HepG2 (cell line): ENCODE measurements around the gene VSTM1. TPM values are rescaled to one million over a fixed set of nuclear protein-coding genes. Genes with fewer than 3 reads are reported as not detected.

Experiments used
- ATAC-seq: fragments of 200-7000 bp; cut with Tn5 transposase; 3 replicates; pipeline ENCODE4 v1.9.1; 2020; ENCODE audit warnings: mild to moderate bottlenecking, moderate library complexity
- BruUV-seq: library from RNA; stranded (reverse); fragments of 400-500 nt; replicated peaks from 2 replicates; lab custom pipeline; 2021; lab: Mats Ljungman, UMichigan
- CTCF ChIA-PET: fragments of 300-600 bp; formaldehyde crosslinking; extraction: SDS; loops from one replicate; lab custom pipeline; 2021; ENCODE audit warnings: low total read pairs, inconsistent platforms, low intra/inter-chr PET ratio; lab: Yijun Ruan, JAX
- POLR2A ChIA-PET: fragments of 350-600 bp; sonication (Branson Sonifier 250); formaldehyde crosslinking; loops from one replicate; lab custom pipeline; 2020; ENCODE audit warnings: antibody characterized with exemption, inconsistent platforms; lab: Yijun Ruan, JAX
- DNase-seq: peaks from one replicate; pipeline ENCODE4 v3.0.0-alpha.2; 2015; ENCODE audit warnings: low spot score
- FAIRE-seq: peaks from 3 replicates; lab custom pipeline; 2011; peaks lifted over from hg19 to GRCh38; lab: Jason Lieb, UNC
- H2AFZ ChIP-seq: one replicate; pipeline ENCODE4 v1.6.1; 2011; ENCODE audit warnings: low read length, inconsistent platforms
- H3K27ac ChIP-seq: fragments of 300-600 bp; 3 replicates; pipeline ENCODE4 v1.8.0; 2011; ENCODE audit warnings: mixed run types, mild to moderate bottlenecking, mixed read lengths, low read length, inconsistent platforms; ENCODE audit not compliant: insufficient read depth; ENCODE audit errors: extremely low read length
- H3K27me3 ChIP-seq, 2 experiments: fragments of 200-600 bp in 1 of 2; 2 replicates in 1 of 2; 3 replicates in 1 of 2; pipeline versions ENCODE4 v1.6.0 to v1.8.0; 2011; ENCODE audit warnings: low read length in 2 of 2, mild to moderate bottlenecking in 2 of 2, moderate library complexity in 2 of 2, inconsistent platforms in 1 of 2; ENCODE audit not compliant: insufficient read depth in 2 of 2, control insufficient read depth in 1 of 2
- H3K36me3 ChIP-seq, 2 experiments: fragments of 200-600 bp in 1 of 2; replicated peaks in 1 of 2; 2 replicates in 1 of 2; 3 replicates in 1 of 2; pipeline versions ENCODE4 v1.5.1 to v1.8.0; 2011; ENCODE audit warnings: low read length in 2 of 2, inconsistent platforms in 1 of 2; ENCODE audit not compliant: insufficient read depth in 2 of 2, control insufficient read depth in 1 of 2
- H3K4me1 ChIP-seq: 2 replicates; pipeline ENCODE4 v1.5.1; 2012; ENCODE audit warnings: low read length, inconsistent platforms; ENCODE audit not compliant: insufficient read depth
- H3K4me2 ChIP-seq: 2 replicates; pipeline ENCODE4 v1.6.0; 2011; ENCODE audit warnings: low read depth, low read length, inconsistent platforms
- H3K4me3 ChIP-seq, 3 experiments: fragments of 200-600 bp in 1 of 3; sonication (generic), shearing (Covaris generic) in 1 of 3; replicated peaks in 1 of 3; 2 replicates each; pipeline ENCODE4 v1.5.1; 2011 to 2016; ENCODE audit warnings: low read length in 3 of 3, inconsistent platforms in 2 of 3, low read depth in 2 of 3, mild to moderate bottlenecking in 2 of 3, control low read depth in 1 of 3, mixed read lengths in 1 of 3; ENCODE audit not compliant: insufficient read depth in 1 of 3
- H3K79me2 ChIP-seq: one replicate; pipeline ENCODE4 v1.6.1; 2011; ENCODE audit warnings: low read length, inconsistent platforms; ENCODE audit not compliant: insufficient read depth
- H3K9ac ChIP-seq: 2 replicates; pipeline ENCODE4 v1.6.0; 2011; ENCODE audit warnings: mild to moderate bottlenecking, low read depth, low read length, inconsistent platforms; ENCODE audit not compliant: insufficient read depth
- H3K9me3 ChIP-seq: 2 replicates; pipeline ENCODE4 v1.5.1; 2012; ENCODE audit warnings: mild to moderate bottlenecking, low read length
- H4K20me1 ChIP-seq: 2 replicates; pipeline ENCODE4 v1.6.0; 2011; ENCODE audit warnings: inconsistent platforms, mild to moderate bottlenecking, low read length, moderate library complexity; ENCODE audit not compliant: insufficient read depth
- CAMTA2 ChIP-seq: sonication (generic); formaldehyde crosslinking; IDR thresholded peaks from 2 replicates; pipeline ENCODE4 v1.4.0; 2020; ENCODE audit warnings: mild to moderate bottlenecking, missing genetic modification reagents, borderline replicate concordance
- FOSL2 ChIP-seq: sonication (generic); formaldehyde crosslinking; IDR thresholded peaks from 2 replicates; pipeline ENCODE4 v1.4.0; 2020; ENCODE audit warnings: missing genetic modification reagents
- GATAD2A ChIP-seq: IDR thresholded peaks from 2 replicates; pipeline ENCODE4 v1.6.1; 2016
- HOXA5 ChIP-seq: sonication (generic); formaldehyde crosslinking; IDR thresholded peaks from 2 replicates; pipeline ENCODE4 v1.4.0; 2020; ENCODE audit warnings: missing genetic modification reagents
- MTF2 ChIP-seq: sonication (generic); formaldehyde crosslinking; IDR thresholded peaks from 2 replicates; pipeline ENCODE4 v1.5.0; 2020; ENCODE audit warnings: missing genetic modification reagents, borderline replicate concordance
- MYC ChIP-seq: sonication (generic); formaldehyde crosslinking; IDR thresholded peaks from 2 replicates; pipeline ENCODE4 v1.9.0; 2021; ENCODE audit warnings: missing genetic modification reagents, borderline replicate concordance
- SETDB1 ChIP-seq: sonication (generic); formaldehyde crosslinking; IDR thresholded peaks from 2 replicates; pipeline ENCODE4 v1.5.1; 2020; ENCODE audit warnings: missing genetic modification reagents, mild to moderate bottlenecking, borderline replicate concordance
- SNAPC2 ChIP-seq: sonication (generic); formaldehyde crosslinking; IDR thresholded peaks from 2 replicates; pipeline ENCODE4 v1.8.1; 2022; ENCODE audit warnings: mild to moderate bottlenecking, missing genetic modification reagents
- SP140L ChIP-seq: sonication (generic); formaldehyde crosslinking; IDR thresholded peaks from 2 replicates; pipeline ENCODE4 v1.4.0; 2020; ENCODE audit warnings: missing genetic modification reagents, borderline replicate concordance
- TBX3 ChIP-seq: fragments of 450-650 bp; IDR thresholded peaks from 2 replicates; pipeline ENCODE4 v1.6.1; 2017; ENCODE audit warnings: antibody characterized with exemption, mild to moderate bottlenecking, inconsistent platforms, borderline replicate concordance
- THAP11 ChIP-seq: IDR thresholded peaks from 2 replicates; pipeline ENCODE4 v1.6.1; 2016; ENCODE audit warnings: missing biosample characterization, missing genetic modification reagents
- ZBTB7B ChIP-seq: sonication (generic); formaldehyde crosslinking; IDR thresholded peaks from 2 replicates; pipeline ENCODE4 v1.4.0; 2020; ENCODE audit warnings: missing genetic modification reagents
- ZMYM4 ChIP-seq: sonication (generic); formaldehyde crosslinking; IDR thresholded peaks from 2 replicates; pipeline ENCODE4 v1.8.1; 2023; ENCODE audit warnings: mild to moderate bottlenecking, missing genetic modification reagents
- ZNF790 ChIP-seq: sonication (generic); formaldehyde crosslinking; IDR thresholded peaks from 2 replicates; pipeline ENCODE4 v1.8.0; 2022; ENCODE audit warnings: missing genetic modification reagents, mild to moderate bottlenecking, borderline replicate concordance
- ZSCAN22 ChIP-seq: sonication (generic); formaldehyde crosslinking; IDR thresholded peaks from 2 replicates; pipeline ENCODE4 v1.4.0; 2020; ENCODE audit warnings: mild to moderate bottlenecking, missing genetic modification reagents
- WGBS: methylation state at CpG from one replicate; pipeline ENCODE4 v1.1.6; 2017; ENCODE audit warnings: low lambda C conversion rate; 5-methylcytosine and 5-hydroxymethylcytosine counted together
- in situ Hi-C: cut with HindIII; loops from 2 replicates; pipeline ENCODE4 v1.10.0; 2017; ENCODE audit warnings: low pct_unique_long_range_greater_than_20kb; ENCODE audit not compliant: extremely low pct_ligation_motif_present
- intact Hi-C: fragments of 100-400 bp; cut with micrococcal nuclease; formaldehyde crosslinking; loops from one replicate; pipeline ENCODE4 v1.10.0; 2022; ENCODE audit not compliant: unreplicated experiment
- polyA plus RNA-seq, 8 experiments: library from polyadenylated mRNA; depleted of rRNA in 3 of 8; stranded (reverse) in 7 of 8; unstranded in 1 of 8; fragments of >200 nt; fragmentation: Illumina TruSeq in 4 of 8; extraction: Trizol in 4 of 8; gene quantifications; 2 replicates each; pipeline versions ENCODE4 v1.2.1 to v1.2.3, GENCODE V29; 2011 to 2016; ENCODE audit warnings: low read depth in 4 of 8, missing spikeins in 1 of 8, mixed read lengths in 1 of 8; ENCODE audit not compliant: insufficient read depth in 1 of 8
- total RNA-seq, 5 experiments: library from RNA; depleted of rRNA; stranded (reverse); fragments of >200 nt; fragmentation: Illumina TruSeq; extraction: Trizol; gene quantifications; 2 replicates each; pipeline ENCODE4 v1.2.3, GENCODE V29; 2016; ENCODE audit warnings: low read depth in 1 of 5
- TF ChIP-seq, protein P1 (sequence below): sonication (generic); formaldehyde crosslinking; IDR thresholded peaks from 2 replicates; pipeline ENCODE4 v1.4.0; 2020; ENCODE audit warnings: missing genetic modification reagents
- TF ChIP-seq, protein P2 (sequence below), 2 experiments: fragments of 450-650 bp in 1 of 2; sonication (generic) in 1 of 2; formaldehyde crosslinking; IDR thresholded peaks; 2 replicates each; pipeline versions ENCODE4 v1.5.0 to v1.8.0; 2020 to 2022; ENCODE audit warnings: mild to moderate bottlenecking in 1 of 2, missing genetic modification reagents in 1 of 2
- TF ChIP-seq, protein P3 (sequence below): sonication (generic); formaldehyde crosslinking; IDR thresholded peaks from 2 replicates; pipeline ENCODE4 v1.9.0; 2022; ENCODE audit warnings: low read depth, missing genetic modification reagents

Gene VSTM1
- total and polyA plus RNA-seq, 2 of the 13 experiments (the other 11 are each of a cell fraction or from before 2014, with no cell fraction given), result not detected

DNA sequence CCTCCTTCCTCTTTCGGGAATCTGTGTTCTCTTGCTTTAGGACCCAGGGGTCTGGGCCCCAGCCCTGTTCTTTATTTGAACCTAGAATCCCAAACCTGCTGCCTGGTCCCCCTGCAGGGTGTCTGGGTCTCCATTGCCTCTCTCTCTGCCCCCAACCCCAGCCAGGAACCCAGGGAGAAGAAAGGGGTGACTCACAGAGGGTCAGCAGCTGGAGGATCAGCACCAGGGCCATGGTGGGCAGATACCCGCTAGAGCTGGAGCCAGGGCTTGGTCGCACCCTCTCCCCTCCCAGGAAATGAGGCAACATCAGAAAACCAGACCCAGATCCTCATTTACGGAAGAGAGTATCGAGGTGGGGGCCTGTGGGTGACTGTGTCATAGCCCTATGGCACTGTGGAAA is 36.9 kb upstream of the VSTM1 start, which contains the start of gene OSCAR:
Gene OSCAR, minus strand, starts transcription at position 243 of the 400 bp plus-strand sequence. Its CDS starts 11 bp downstream, at position 232.
- ChIA-PET CTCF (no interaction called here), POLR2A (no interaction called here)
- Histone ChIP-seq H4K20me1 (no peaks in the 10 kb centered on the region), H3K4me3 (peak within 1 kb of the TSS in 2 of 3 experiments; percentile 29 to 31; a peak in 2 of 6 replicates), H3K9ac (peak within 1 kb of the TSS; percentile 39; the same call in 1 of the 2 replicates), H2AFZ (peak within 1 kb of the TSS; percentile 83), H3K9me3 (no peaks in the 10 kb centered on the region), H3K4me1 (peaks cover 33% of the 10 kb centered on the region), H3K27ac (no peak within 1 kb of the TSS), H3K36me3 (no peaks in the 10 kb centered on the region; a peak in 1 of 5 replicates), H3K4me2 (peak within 1 kb of the TSS; percentile 54; the same call in 1 of the 2 replicates), H3K79me2 (peaks cover 9% of the 10 kb centered on the region), H3K27me3 (peaks cover 0 to 7% of the 10 kb centered on the region in 2 experiments; a peak in 1 of 5 replicates)
- DNase-seq (peak; percentile 29), FAIRE-seq (no peak), ATAC-seq (no peak)
- intact Hi-C loops (no loop called here), in situ Hi-C loops (no loop called here)
- BruUV-seq, result no TSS peak
- WGBS, result 10% methylated on average over 5 of the region's 5 CpGs
- no peak for TF ChIP-seq CAMTA2
- TF ChIP-seq HOXA5 (CRISPR knock-in tag), result no peak
- TF ChIP-seq, protein P1, sequence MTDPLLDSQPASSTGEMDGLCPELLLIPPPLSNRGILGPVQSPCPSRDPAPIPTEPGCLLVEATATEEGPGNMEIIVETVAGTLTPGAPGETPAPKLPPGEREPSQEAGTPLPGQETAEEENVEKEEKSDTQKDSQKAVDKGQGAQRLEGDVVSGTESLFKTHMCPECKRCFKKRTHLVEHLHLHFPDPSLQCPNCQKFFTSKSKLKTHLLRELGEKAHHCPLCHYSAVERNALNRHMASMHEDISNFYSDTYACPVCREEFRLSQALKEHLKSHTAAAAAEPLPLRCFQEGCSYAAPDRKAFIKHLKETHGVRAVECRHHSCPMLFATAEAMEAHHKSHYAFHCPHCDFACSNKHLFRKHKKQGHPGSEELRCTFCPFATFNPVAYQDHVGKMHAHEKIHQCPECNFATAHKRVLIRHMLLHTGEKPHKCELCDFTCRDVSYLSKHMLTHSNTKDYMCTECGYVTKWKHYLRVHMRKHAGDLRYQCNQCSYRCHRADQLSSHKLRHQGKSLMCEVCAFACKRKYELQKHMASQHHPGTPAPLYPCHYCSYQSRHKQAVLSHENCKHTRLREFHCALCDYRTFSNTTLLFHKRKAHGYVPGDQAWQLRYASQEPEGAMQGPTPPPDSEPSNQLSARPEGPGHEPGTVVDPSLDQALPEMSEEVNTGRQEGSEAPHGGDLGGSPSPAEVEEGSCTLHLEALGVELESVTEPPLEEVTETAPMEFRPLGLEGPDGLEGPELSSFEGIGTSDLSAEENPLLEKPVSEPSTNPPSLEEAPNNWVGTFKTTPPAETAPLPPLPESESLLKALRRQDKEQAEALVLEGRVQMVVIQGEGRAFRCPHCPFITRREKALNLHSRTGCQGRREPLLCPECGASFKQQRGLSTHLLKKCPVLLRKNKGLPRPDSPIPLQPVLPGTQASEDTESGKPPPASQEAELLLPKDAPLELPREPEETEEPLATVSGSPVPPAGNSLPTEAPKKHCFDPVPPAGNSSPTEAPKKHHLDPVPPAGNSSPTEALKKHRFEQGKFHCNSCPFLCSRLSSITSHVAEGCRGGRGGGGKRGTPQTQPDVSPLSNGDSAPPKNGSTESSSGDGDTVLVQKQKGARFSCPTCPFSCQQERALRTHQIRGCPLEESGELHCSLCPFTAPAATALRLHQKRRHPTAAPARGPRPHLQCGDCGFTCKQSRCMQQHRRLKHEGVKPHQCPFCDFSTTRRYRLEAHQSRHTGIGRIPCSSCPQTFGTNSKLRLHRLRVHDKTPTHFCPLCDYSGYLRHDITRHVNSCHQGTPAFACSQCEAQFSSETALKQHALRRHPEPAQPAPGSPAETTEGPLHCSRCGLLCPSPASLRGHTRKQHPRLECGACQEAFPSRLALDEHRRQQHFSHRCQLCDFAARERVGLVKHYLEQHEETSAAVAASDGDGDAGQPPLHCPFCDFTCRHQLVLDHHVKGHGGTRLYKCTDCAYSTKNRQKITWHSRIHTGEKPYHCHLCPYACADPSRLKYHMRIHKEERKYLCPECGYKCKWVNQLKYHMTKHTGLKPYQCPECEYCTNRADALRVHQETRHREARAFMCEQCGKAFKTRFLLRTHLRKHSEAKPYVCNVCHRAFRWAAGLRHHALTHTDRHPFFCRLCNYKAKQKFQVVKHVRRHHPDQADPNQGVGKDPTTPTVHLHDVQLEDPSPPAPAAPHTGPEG (CRISPR knock-in tag), result no peak
- TF ChIP-seq GATAD2A (CRISPR knock-in tag), result 0 out of 2 replicates have a peak, but pooled peaks have one; percentile 16
- peak; percentile 40; the same call in 1 of the 2 replicates for TF ChIP-seq THAP11 (CRISPR knock-in tag)
- no peak for TF ChIP-seq MYC (CRISPR knock-in tag)
- TF ChIP-seq, protein P2, sequence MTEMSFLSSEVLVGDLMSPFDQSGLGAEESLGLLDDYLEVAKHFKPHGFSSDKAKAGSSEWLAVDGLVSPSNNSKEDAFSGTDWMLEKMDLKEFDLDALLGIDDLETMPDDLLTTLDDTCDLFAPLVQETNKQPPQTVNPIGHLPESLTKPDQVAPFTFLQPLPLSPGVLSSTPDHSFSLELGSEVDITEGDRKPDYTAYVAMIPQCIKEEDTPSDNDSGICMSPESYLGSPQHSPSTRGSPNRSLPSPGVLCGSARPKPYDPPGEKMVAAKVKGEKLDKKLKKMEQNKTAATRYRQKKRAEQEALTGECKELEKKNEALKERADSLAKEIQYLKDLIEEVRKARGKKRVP (CRISPR knock-in tag; IDR thresholded peaks at IDR 0.05), result peak in 1 of 2 experiments; percentile 68; a peak in 2 of 4 replicates
- TF ChIP-seq ZNF790 (CRISPR knock-in tag), result no peak
- TF ChIP-seq TBX3, result no peak
- TF ChIP-seq SP140L (CRISPR knock-in tag), result no peak
- no peak for TF ChIP-seq MTF2
- TF ChIP-seq SNAPC2 (CRISPR knock-in tag), result no peak
- TF ChIP-seq, protein P3, sequence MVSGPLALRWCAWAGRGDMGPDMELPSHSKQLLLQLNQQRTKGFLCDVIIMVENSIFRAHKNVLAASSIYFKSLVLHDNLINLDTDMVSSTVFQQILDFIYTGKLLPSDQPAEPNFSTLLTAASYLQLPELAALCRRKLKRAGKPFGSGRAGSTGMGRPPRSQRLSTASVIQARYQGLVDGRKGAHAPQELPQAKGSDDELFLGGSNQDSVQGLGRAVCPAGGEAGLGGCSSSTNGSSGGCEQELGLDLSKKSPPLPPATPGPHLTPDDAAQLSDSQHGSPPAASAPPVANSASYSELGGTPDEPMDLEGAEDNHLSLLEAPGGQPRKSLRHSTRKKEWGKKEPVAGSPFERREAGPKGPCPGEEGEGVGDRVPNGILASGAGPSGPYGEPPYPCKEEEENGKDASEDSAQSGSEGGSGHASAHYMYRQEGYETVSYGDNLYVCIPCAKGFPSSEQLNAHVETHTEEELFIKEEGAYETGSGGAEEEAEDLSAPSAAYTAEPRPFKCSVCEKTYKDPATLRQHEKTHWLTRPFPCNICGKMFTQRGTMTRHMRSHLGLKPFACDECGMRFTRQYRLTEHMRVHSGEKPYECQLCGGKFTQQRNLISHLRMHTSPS (CRISPR knock-in tag), result no peak
- no peak for TF ChIP-seq SETDB1
- no peak for TF ChIP-seq ZBTB7B
- peak; percentile 15; the same call in 1 of the 2 replicates for TF ChIP-seq FOSL2 (CRISPR knock-in tag)
- TF ChIP-seq ZSCAN22 (CRISPR knock-in tag), result no peak
- TF ChIP-seq ZMYM4 (CRISPR knock-in tag), result no peak
